PC-9 (cell line): ENCODE data around the gene CDH12. TPM values are rescaled to one million over a fixed set of nuclear protein-coding genes. Genes with fewer than 3 reads are reported as not detected.
"Not testable (repeated sequence)": the region's sequence is repeated elsewhere in the genome, so short reads cannot be mapped to it uniquely, and the experiment has no call there.

ENCODE experiments used
- BruUV-seq: library from RNA; stranded (reverse); fragments of 400-500 nt; replicated peaks from 2 replicates; lab custom pipeline; 2021; lab: Mats Ljungman, UMichigan
- CTCF ChIA-PET: fragments of 300-600 bp; sonication (Branson Sonifier 250); formaldehyde crosslinking; loops from one replicate; lab custom pipeline; 2022; ENCODE audit warnings: antibody characterized with exemption; lab: Charles Lee
- POLR2A ChIA-PET: fragments of 300-600 bp; sonication (Branson Sonifier 250); formaldehyde crosslinking; loops from one replicate; lab custom pipeline; 2022; ENCODE audit warnings: antibody characterized with exemption; ENCODE audit not compliant: unreplicated experiment; lab: Charles Lee
- DNase-seq, 2 experiments: peaks; one replicate each; pipeline versions ENCODE4 v3.0.0 to v3.0.0-alpha.2; 2015 to 2022; ENCODE audit warnings: mixed read lengths in 1 of 2
- H2AFZ ChIP-seq: fragments of 200-600 bp; sonication (generic); 2 replicates; pipeline ENCODE4 v1.8.1; 2017; ENCODE audit warnings: antibody characterized with exemption
- H3F3A ChIP-seq: fragments of 200-600 bp; sonication (generic); 2 replicates; pipeline ENCODE4 v1.8.1; 2017; ENCODE audit warnings: antibody characterized with exemption, mild to moderate bottlenecking, low read depth; ENCODE audit not compliant: insufficient read depth
- H3K27ac ChIP-seq: fragments of 200-600 bp; sonication (generic); 2 replicates; pipeline ENCODE4 v1.6.1; 2016; ENCODE audit warnings: mixed run types
- H3K27me3 ChIP-seq: fragments of 200-600 bp; sonication (generic); 2 replicates; pipeline ENCODE4 v1.6.1; 2016; ENCODE audit warnings: low read depth, mixed run types; ENCODE audit not compliant: insufficient read depth
- H3K36me3 ChIP-seq: fragments of 200-600 bp; sonication (generic); 2 replicates; pipeline ENCODE4 v1.6.1; 2016; ENCODE audit warnings: low read depth, mixed run types
- H3K4me1 ChIP-seq: fragments of 200-600 bp; sonication (generic); replicated peaks from 2 replicates; pipeline ENCODE4 v1.6.1; 2016; ENCODE audit warnings: mixed run types; ENCODE audit not compliant: insufficient read depth
- H3K4me2 ChIP-seq: fragments of 200-600 bp; sonication (generic); 2 replicates; pipeline ENCODE4 v1.6.1; 2017; ENCODE audit warnings: mixed run types
- H3K4me3 ChIP-seq: fragments of 200-600 bp; sonication (generic); 2 replicates; pipeline ENCODE4 v1.6.1; 2016; ENCODE audit warnings: mixed run types
- H3K79me2 ChIP-seq: fragments of 200-600 bp; sonication (generic); 2 replicates; pipeline ENCODE4 v1.6.1; 2017; ENCODE audit warnings: low read depth, mixed run types
- H3K9me2 ChIP-seq: fragments of 200-600 bp; sonication (generic); 2 replicates; pipeline ENCODE4 v1.8.1; 2017; ENCODE audit warnings: mild to moderate bottlenecking; ENCODE audit not compliant: insufficient read depth
- H3K9me3 ChIP-seq: fragments of 200-600 bp; sonication (generic); 2 replicates; pipeline ENCODE4 v1.8.1; 2016; ENCODE audit warnings: low read depth; ENCODE audit not compliant: insufficient read depth
- H4K20me1 ChIP-seq: fragments of 200-600 bp; sonication (generic); 2 replicates; pipeline ENCODE4 v1.8.1; 2017; ENCODE audit not compliant: insufficient read depth
- CTCF ChIP-seq: fragments of 200-600 bp; sonication (generic); conservative IDR thresholded peaks from 2 replicates; pipeline ENCODE4 v1.6.1; 2017; ENCODE audit warnings: mixed run types, antibody characterized with exemption, mild to moderate bottlenecking, moderate library complexity
- EZH2 ChIP-seq: fragments of 200-600 bp; sonication (generic); IDR thresholded peaks from 2 replicates; pipeline ENCODE4 v1.8.0; 2017; ENCODE audit warnings: antibody characterized with exemption, low read depth
- intact Hi-C: fragments of 100-400 bp; cut with micrococcal nuclease; formaldehyde crosslinking; loops from one replicate; pipeline ENCODE4 v1.10.0; 2022; ENCODE audit not compliant: unreplicated experiment
- total RNA-seq: library from RNA; stranded (reverse); gene quantifications from 2 replicates; pipeline ENCODE4 v1.2.3, GENCODE V29; 2021

Gene CDH12
- total RNA-seq, 1 experiment from 2014 or later: not detected

GRCh38 chr5:22531986-22532385, 321.2 kb downstream of the CDH12 start:
- no peaks in the 10 kb centered on the region for H4K20me1 ChIP-seq
- TF ChIP-seq CTCF (no peak), EZH2 (no peak)
- no peak overlapping the region for H2AFZ ChIP-seq
- ChIA-PET CTCF (no interaction called here), POLR2A (no interaction called here)
- no peaks in the 10 kb centered on the region; the same call in 1 of the 2 replicates for H3K9me2 ChIP-seq
- no TSS peak for BruUV-seq
- no peak for DNase-seq
- no peaks in the 10 kb centered on the region for H3K27me3 ChIP-seq
- no peaks in the 10 kb centered on the region for H3K4me1 ChIP-seq
- no peak overlapping the region for H3K4me2 ChIP-seq
- H3K4me3 ChIP-seq: no peak overlapping the region
- H3K9me3 ChIP-seq: no peaks in the 10 kb centered on the region
- no peaks in the 10 kb centered on the region for H3F3A ChIP-seq
- H3K79me2 ChIP-seq: no peaks in the 10 kb centered on the region
- no peaks in the 10 kb centered on the region for H3K36me3 ChIP-seq
- H3K27ac ChIP-seq: no peak overlapping the region
- intact Hi-C loops: no loop called here

GRCh38 chr5:22521521-22521920, 331.6 kb downstream of the CDH12 start:
- Histone ChIP-seq H3K79me2 (no peaks in the 10 kb centered on the region), H3K9me2 (no peaks in the 10 kb centered on the region; the same call in 1 of the 2 replicates), H4K20me1 (no peaks in the 10 kb centered on the region), H3K4me1 (no peaks in the 10 kb centered on the region), H3F3A (no peaks in the 10 kb centered on the region), H3K9me3 (no peaks in the 10 kb centered on the region), H3K4me3 (no peak overlapping the region), H2AFZ (no peak overlapping the region; the same call in 1 of the 2 replicates), H3K36me3 (no peaks in the 10 kb centered on the region), H3K27me3 (no peaks in the 10 kb centered on the region), H3K4me2 (no peak overlapping the region), H3K27ac (no peak overlapping the region)
- ChIA-PET CTCF (no interaction called here), POLR2A (no interaction called here)
- intact Hi-C loops: no loop called here
- DNase-seq: no peak
- no TSS peak for BruUV-seq
- TF ChIP-seq CTCF (no peak), EZH2 (no peak)

- H3K27me3 ChIP-seq, H3K4me1 ChIP-seq, POLR2A ChIA-PET, intact Hi-C loops, DNase-seq, H3K9me3 ChIP-seq, H3K27ac ChIP-seq, H4K20me1 ChIP-seq, H3K4me2 ChIP-seq, H3K36me3 ChIP-seq, BruUV-seq, H3F3A ChIP-seq, H3K4me3 ChIP-seq, CTCF ChIA-PET, H3K79me2 ChIP-seq, H3K9me2 ChIP-seq, H2AFZ ChIP-seq: not testable (repeated sequence)
Observed at GRCh38 chr5:22516497-22516896, 336.6 kb downstream of the CDH12 start.

- Histone ChIP-seq H3K79me2 (no peaks in the 10 kb centered on the region), H3K4me3 (no peak overlapping the region), H3K4me1 (no peaks in the 10 kb centered on the region), H3F3A (no peaks in the 10 kb centered on the region), H3K9me3 (no peaks in the 10 kb centered on the region), H3K27me3 (no peaks in the 10 kb centered on the region), H3K27ac (no peak overlapping the region), H3K36me3 (no peaks in the 10 kb centered on the region), H4K20me1 (no peaks in the 10 kb centered on the region; the same call in 1 of the 2 replicates), H3K9me2 (no peaks in the 10 kb centered on the region; the same call in 1 of the 2 replicates), H2AFZ (no peak overlapping the region), H3K4me2 (no peak overlapping the region)
- no TSS peak for BruUV-seq
- no peak for DNase-seq
- intact Hi-C loops: no loop called here
- ChIA-PET CTCF (no interaction called here), POLR2A (no interaction called here)
- TF ChIP-seq CTCF (no peak), EZH2 (no peak)
Observed at GRCh38 chr5:22514231-22514630, 338.9 kb downstream of the CDH12 start.
